Measurements from ENCODE around the gene TNFSF15. TPM values are rescaled to one million over a fixed set of nuclear protein-coding genes. Genes with fewer than 3 reads are reported as not detected.

TNFSF15 gene
- polyA plus RNA-seq, 3 donors = 0.07 to 1.1 (median 0.11) TPM

GRCh38 chr9:114828303-114828650, 22.4 kb upstream of the TNFSF15 start:
- Mint-ChIP-seq H3K9me3 (peaks cover 0 to 3% (median 0%) of the 10 kb centered on the region in 7 donors), H3K4me3 (no peak overlapping the region), H3K27me3 (ENCODE audit: low read depth in 3 of 3) (peaks cover 3 to 7% (median 6%) of the 10 kb centered on the region in 3 donors), H3K27ac (no peak overlapping the region), H3K4me1 (peaks cover 14% of the 10 kb centered on the region), H3K36me3 (peaks cover 0 to 1% of the 10 kb centered on the region in 2 donors)
- 94% methylated on average over 3 of the region's 3 CpGs for WGBS (ENCODE audit: insufficient coverage)
- Histone ChIP-seq H3K4me1 (ENCODE audit: control insufficient read depth in 1 of 2, insufficient read depth in 2 of 2, low read length in 2 of 2) (peaks cover 8 to 14% of the 10 kb centered on the region in 2 donors), H3K27me3 (ENCODE audit: control insufficient read depth in 2 of 2, insufficient read depth in 2 of 2, low read length in 2 of 2) (no peaks in the 10 kb centered on the region), H4K20me1 (ENCODE audit: insufficient read depth, low read length) (no peaks in the 10 kb centered on the region), H3K27ac (ENCODE audit: low read depth in 1 of 2, low read length in 2 of 2) (no peak overlapping the region), H3K36me3 (replicated peaks in 1 of 2; ENCODE audit: control insufficient read depth in 1 of 2, insufficient read depth in 2 of 2, low read length in 2 of 2) (no peaks in the 10 kb centered on the region), H2AFZ (ENCODE audit: insufficient read depth, low read depth, low read length, poor library complexity, severe bottlenecking) (no peak overlapping the region), H3K9ac (ENCODE audit: insufficient read depth, low read length, poor library complexity, severe bottlenecking) (no peak overlapping the region), H3K4me2 (replicated peaks; ENCODE audit: extremely low read depth, low read length, poor library complexity, severe bottlenecking) (no peak overlapping the region), H3K9me3 (replicated peaks in 1 of 2; ENCODE audit: control insufficient read depth in 1 of 2, insufficient read depth in 1 of 2, low read length in 2 of 2) (no peaks in the 10 kb centered on the region), H3K4me3 (replicated peaks in 1 of 3; ENCODE audit: low read depth in 2 of 3, low read length in 3 of 3) (no peak overlapping the region), H3K79me2 (ENCODE audit: insufficient read depth, low read length) (no peaks in the 10 kb centered on the region)
- no peak for TF ChIP-seq CTCF (IDR thresholded peaks at IDR 0.05)
- DNase-seq = no peak
- intact Hi-C loops (cut with micrococcal nuclease) = loop anchor here in 1 of 2 donors (10.0 kb wide), 1 partner anchor 47 kb away; no protein-coding TSS in a partner anchor

- Mint-ChIP-seq H3K27me3 (ENCODE audit: low read depth in 3 of 3) (peaks cover 3 to 7% (median 4%) of the 10 kb centered on the region in 3 donors), H3K4me1 (peaks cover 14% of the 10 kb centered on the region), H3K9me3 (peaks cover 0 to 3% (median 0%) of the 10 kb centered on the region in 7 donors), H3K36me3 (peaks cover 0 to 1% of the 10 kb centered on the region in 2 donors), H3K27ac (no peak overlapping the region), H3K4me3 (no peak overlapping the region)
- H3K27ac ChIP-seq (ENCODE audit: low read depth in 1 of 2, low read length in 2 of 2) = no peak overlapping the region
- H4K20me1 ChIP-seq (ENCODE audit: insufficient read depth, low read length) = no peaks in the 10 kb centered on the region
- no peak overlapping the region for H3K4me3 ChIP-seq (replicated peaks in 1 of 3; ENCODE audit: low read depth in 2 of 3, low read length in 3 of 3)
- no peaks in the 10 kb centered on the region for H3K79me2 ChIP-seq (ENCODE audit: insufficient read depth, low read length)
- WGBS (ENCODE audit: insufficient coverage) = no CpG with 5 or more reads among the region's 2 CpGs
- H3K27me3 ChIP-seq (ENCODE audit: control insufficient read depth in 2 of 2, insufficient read depth in 2 of 2, low read length in 2 of 2) = no peaks in the 10 kb centered on the region
- H2AFZ ChIP-seq (ENCODE audit: insufficient read depth, low read depth, low read length, poor library complexity, severe bottlenecking) = no peak overlapping the region
- H3K4me1 ChIP-seq (ENCODE audit: control insufficient read depth in 1 of 2, insufficient read depth in 2 of 2, low read length in 2 of 2) = peaks cover 8 to 14% of the 10 kb centered on the region in 2 donors
- H3K9me3 ChIP-seq (replicated peaks in 1 of 2; ENCODE audit: control insufficient read depth in 1 of 2, insufficient read depth in 1 of 2, low read length in 2 of 2) = no peaks in the 10 kb centered on the region
- TF ChIP-seq CTCF (IDR thresholded peaks at IDR 0.05) = no peak
- no peaks in the 10 kb centered on the region for H3K36me3 ChIP-seq (replicated peaks in 1 of 2; ENCODE audit: control insufficient read depth in 1 of 2, insufficient read depth in 2 of 2, low read length in 2 of 2)
- DNase-seq = no peak
- no peak overlapping the region for H3K4me2 ChIP-seq (replicated peaks; ENCODE audit: extremely low read depth, low read length, poor library complexity, severe bottlenecking)
- intact Hi-C loops (cut with micrococcal nuclease) = loop anchor here in 1 of 2 donors (10.0 kb wide), 1 partner anchor 47 kb away; no protein-coding TSS in a partner anchor
- H3K9ac ChIP-seq (ENCODE audit: insufficient read depth, low read length, poor library complexity, severe bottlenecking) = no peak overlapping the region
Observed at GRCh38 chr9:114827641-114828302, 21.9 kb upstream of the TNFSF15 start.

Measured in CD14-positive monocyte (primary cell).